HG03575 (cell line): ENCODE data around the gene CHST14.

Source experiments
- ATAC-seq: cut with Tn5 transposase; IDR thresholded peaks from one replicate; pipeline ENCODE4 v1.9.1; 2021; ENCODE audit not compliant: unreplicated experiment, insufficient number of reproducible peaks, low FRiP score; ENCODE audit errors: extremely low read depth

CHST14 gene

GRCh38 chr15:40470423-40471104, at the start of gene CHST14:
Gene CHST14 (plus strand): TSS chr15:40470984. CDS start chr15:40471214, 230 bp downstream.
- ATAC-seq, result no peak

- ATAC-seq, result no peak
Observed at GRCh38 chr15:40421246-40422157, 49.3 kb upstream of the CHST14 start.

- ATAC-seq, result no peak
Observed at GRCh38 chr15:40424483-40425115, 46.2 kb upstream of the CHST14 start.

GRCh38 chr15:40425681-40426080, 45.1 kb upstream of the CHST14 start:
- no peak for ATAC-seq

GRCh38 chr15:40427188-40427587, 43.6 kb upstream of the CHST14 start:
- ATAC-seq, result no peak

- ATAC-seq, result no peak
Observed at GRCh38 chr15:40428185-40428584, 42.6 kb upstream of the CHST14 start.

GRCh38 chr15:40429068-40429710, 41.6 kb upstream of the CHST14 start:
- no peak for ATAC-seq

- no peak for ATAC-seq
Observed at GRCh38 chr15:40430271-40430805, 40.4 kb upstream of the CHST14 start.

GRCh38 chr15:40435023-40435709, 35.6 kb upstream of the CHST14 start:
- no peak for ATAC-seq

- no peak for ATAC-seq
Observed at GRCh38 chr15:40435710-40436089, 35.1 kb upstream of the CHST14 start.

GRCh38 chr15:40436116-40436891, 34.5 kb upstream of the CHST14 start:
- no peak for ATAC-seq

- ATAC-seq, result no peak
Observed at GRCh38 chr15:40436892-40437751, 33.7 kb upstream of the CHST14 start.

GRCh38 chr15:40437752-40438687, 32.8 kb upstream of the CHST14 start:
- no peak for ATAC-seq

GRCh38 chr15:40438712-40439111, 32.1 kb upstream of the CHST14 start:
- ATAC-seq, result no peak

GRCh38 chr15:40439461-40439959, 31.3 kb upstream of the CHST14 start:
- no peak for ATAC-seq
